HFF-Myc (cell line): ENCODE results near the gene ACOXL.

Source experiments
- DNase-seq: peaks from one replicate; pipeline ENCODE4 v3.0.0-alpha.2; 2011; ENCODE audit warnings: low read depth; ENCODE audit errors: extremely low read depth
- H3K4me3 ChIP-seq: replicated peaks from 2 replicates; pipeline ENCODE4 v1.5.1; 2011; ENCODE audit warnings: low read depth, mild to moderate bottlenecking, control low read depth, low read length
- TF ChIP-seq, protein P1 (sequence below): IDR thresholded peaks from 2 replicates; pipeline ENCODE4 v1.5.1; 2012; ENCODE audit warnings: mild to moderate bottlenecking, low read depth, low read length, control low read depth; ENCODE audit errors: missing control alignments

The ACOXL gene

GRCh38 chr2:110740747-110741349 lies 8.5 kb downstream of the ACOXL start:
- TF ChIP-seq, protein P1, sequence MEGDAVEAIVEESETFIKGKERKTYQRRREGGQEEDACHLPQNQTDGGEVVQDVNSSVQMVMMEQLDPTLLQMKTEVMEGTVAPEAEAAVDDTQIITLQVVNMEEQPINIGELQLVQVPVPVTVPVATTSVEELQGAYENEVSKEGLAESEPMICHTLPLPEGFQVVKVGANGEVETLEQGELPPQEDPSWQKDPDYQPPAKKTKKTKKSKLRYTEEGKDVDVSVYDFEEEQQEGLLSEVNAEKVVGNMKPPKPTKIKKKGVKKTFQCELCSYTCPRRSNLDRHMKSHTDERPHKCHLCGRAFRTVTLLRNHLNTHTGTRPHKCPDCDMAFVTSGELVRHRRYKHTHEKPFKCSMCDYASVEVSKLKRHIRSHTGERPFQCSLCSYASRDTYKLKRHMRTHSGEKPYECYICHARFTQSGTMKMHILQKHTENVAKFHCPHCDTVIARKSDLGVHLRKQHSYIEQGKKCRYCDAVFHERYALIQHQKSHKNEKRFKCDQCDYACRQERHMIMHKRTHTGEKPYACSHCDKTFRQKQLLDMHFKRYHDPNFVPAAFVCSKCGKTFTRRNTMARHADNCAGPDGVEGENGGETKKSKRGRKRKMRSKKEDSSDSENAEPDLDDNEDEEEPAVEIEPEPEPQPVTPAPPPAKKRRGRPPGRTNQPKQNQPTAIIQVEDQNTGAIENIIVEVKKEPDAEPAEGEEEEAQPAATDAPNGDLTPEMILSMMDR: no peak
- DNase-seq: no peak
- no peak overlapping the region for H3K4me3 ChIP-seq

- DNase-seq: no peak
- TF ChIP-seq, protein P1: no peak
- H3K4me3 ChIP-seq: no peak overlapping the region
Measured at GRCh38 chr2:110741491-110741980, 9.2 kb downstream of the ACOXL start.

- TF ChIP-seq, protein P1: no peak
- no peak for DNase-seq
- H3K4me3 ChIP-seq: no peak overlapping the region
Measured at GRCh38 chr2:110742412-110742811, 10.0 kb downstream of the ACOXL start.

DNA sequence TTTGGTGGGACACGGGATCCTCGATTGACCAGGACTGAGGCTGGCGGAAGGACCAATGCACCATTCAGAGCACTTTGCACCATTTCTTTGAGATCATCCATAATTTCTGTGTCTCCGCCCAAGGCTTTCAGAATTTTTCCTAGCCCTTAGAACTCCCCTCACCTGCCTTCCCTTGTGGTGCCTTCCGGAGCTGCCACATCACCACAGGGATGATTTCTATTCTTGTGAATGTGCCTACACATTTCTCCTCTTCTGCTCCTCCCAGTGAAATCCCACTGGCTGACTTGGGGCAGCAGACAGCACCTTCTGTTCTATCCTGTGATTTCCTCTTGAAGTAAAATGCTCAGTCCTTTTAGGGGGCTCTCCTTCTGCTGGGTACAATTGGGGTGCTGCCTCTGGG lies 11.2 kb downstream of the ACOXL start:
- no peak for DNase-seq
- TF ChIP-seq, protein P1: no peak

GRCh38 chr2:110744429-110744828 lies 12.1 kb downstream of the ACOXL start:
- no peak for DNase-seq
- no peak overlapping the region for H3K4me3 ChIP-seq
- TF ChIP-seq, protein P1: no peak

More for the DNA sequence above, 11.2 kb downstream of the ACOXL start:
- H3K4me3 ChIP-seq: no peak overlapping the region

DNA sequence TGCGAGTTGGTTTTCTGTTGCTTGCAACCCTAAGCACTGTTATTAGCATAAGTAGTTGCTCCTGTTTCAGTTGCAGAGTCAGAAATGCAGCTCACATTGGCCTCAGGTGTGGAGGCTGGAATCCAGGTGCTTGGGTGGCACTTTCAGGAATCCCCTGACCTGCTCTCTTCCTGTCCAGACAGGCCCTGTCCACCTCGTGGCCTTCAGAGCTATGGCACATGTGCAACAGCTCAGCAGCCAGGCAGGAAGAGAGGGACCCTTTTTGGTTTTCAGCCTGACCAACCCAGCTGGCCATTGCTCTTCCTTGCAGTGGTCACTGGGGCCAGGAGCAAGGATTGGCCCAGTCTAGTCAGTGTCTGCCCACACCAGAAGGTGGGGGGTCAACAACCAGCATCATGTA lies 12.7 kb downstream of the ACOXL start:
- TF ChIP-seq, protein P1: no peak
- DNase-seq: no peak
- no peak overlapping the region for H3K4me3 ChIP-seq
